Stimulated activated CD4-positive, alpha-beta T cell treated with anti-CD3 and anti-CD28 coated beads, Interleukin-1b, Interleukin-23, amount 100 ng/mL, for 24 hours (primary cell): ENCODE measurements around the gene TBC1D14.
A peak's percentile ranks its signal among the peaks of the same experiment; 100 is the strongest.
"Not testable (repeated sequence)": the region's sequence is repeated elsewhere in the genome, so short reads cannot be mapped to it uniquely, and the experiment has no call there.

Source experiments
- DNase-seq, 4 experiments: peaks; one replicate each; pipeline ENCODE4 v3.0.0-alpha.2; 2020; ENCODE audit warnings: low read depth in 4 of 4, low spot score in 1 of 4

Gene TBC1D14

DNA sequence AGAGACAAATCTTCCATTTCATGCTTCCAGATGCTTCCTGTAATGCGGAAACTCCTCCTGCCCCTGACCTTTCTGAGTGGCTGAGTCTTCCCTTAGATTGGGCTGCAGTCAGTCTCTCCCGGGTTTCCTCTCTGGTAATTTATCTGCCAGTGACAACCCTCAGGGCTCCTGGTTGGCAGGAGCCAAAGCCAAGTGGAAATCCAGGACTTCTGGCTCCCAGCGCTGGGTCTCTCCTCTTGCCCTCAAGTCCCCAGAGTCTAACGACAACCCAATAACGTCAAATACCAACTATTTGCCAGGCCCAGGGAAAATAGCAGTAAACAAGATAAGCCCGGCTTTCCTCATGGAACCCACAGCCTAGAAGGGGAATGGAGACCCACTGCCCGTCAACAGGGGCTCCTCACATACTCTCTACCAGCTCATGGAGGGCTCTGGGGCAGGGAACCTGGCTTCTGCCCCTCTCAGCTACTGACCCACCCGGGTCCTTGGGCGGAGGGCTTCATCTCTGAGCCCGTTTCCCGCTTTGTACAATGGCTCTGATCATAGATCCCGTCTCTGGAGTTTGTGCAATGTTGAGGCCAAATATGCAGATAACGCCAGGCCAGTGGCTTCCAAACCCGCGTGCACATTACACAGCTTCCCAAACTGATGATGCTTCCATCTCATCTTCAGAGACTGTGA lies 1.1 kb upstream of the TBC1D14 start:
- DNase-seq = no peak

DNA sequence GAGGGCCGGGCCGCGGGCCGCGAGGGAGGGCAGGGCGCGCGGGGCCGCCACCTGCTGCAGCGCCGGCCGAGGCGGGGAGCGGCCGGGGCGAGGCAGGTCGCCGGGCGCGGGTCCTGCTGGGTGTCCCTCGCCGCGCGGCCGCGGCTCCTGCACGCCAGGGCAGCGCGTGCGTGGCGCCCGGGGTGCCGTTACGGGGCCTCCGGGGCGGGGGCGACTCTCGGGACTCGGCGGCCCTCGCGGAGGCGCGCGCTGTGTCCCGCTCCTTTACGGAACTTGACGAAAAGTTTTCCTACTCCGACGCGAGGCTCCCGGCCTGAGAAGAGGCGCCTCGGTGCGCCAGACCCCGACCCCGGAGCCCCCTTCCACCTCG lies 329 bp downstream of the TBC1D14 start:
- DNase-seq = peak in 1 of 4 experiments; percentile 30

DNA sequence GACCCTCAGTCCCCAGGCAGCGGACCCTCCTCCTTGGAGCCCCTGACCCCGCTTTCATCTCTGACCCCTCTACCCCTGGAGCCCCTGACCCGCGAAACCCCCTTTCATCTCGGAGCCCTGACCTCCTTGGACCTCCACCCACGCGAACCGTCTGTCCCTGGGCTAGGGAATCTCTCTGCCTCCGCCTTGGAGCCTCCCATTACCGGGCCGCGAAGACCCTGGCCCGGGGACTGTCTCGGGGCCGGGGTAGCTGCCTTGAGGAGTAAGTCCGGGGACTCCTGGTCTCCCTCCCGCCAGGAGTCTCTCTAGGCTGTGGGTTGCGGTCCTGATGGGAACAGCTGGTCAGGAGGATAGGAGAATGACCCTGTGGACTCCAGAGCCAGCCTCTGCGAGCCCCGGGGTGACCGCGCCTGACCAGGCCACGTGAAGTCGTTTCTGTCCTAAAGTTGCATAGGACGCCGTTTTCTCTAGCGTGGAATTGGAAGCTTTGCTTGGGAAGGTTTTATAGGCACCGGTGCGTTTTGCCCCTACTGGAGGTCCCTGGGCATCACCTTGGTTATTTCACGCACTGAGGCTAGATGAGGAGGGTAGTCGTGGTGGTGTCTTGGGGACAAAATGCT lies 824 bp downstream of the TBC1D14 start:
- no peak for DNase-seq

DNA sequence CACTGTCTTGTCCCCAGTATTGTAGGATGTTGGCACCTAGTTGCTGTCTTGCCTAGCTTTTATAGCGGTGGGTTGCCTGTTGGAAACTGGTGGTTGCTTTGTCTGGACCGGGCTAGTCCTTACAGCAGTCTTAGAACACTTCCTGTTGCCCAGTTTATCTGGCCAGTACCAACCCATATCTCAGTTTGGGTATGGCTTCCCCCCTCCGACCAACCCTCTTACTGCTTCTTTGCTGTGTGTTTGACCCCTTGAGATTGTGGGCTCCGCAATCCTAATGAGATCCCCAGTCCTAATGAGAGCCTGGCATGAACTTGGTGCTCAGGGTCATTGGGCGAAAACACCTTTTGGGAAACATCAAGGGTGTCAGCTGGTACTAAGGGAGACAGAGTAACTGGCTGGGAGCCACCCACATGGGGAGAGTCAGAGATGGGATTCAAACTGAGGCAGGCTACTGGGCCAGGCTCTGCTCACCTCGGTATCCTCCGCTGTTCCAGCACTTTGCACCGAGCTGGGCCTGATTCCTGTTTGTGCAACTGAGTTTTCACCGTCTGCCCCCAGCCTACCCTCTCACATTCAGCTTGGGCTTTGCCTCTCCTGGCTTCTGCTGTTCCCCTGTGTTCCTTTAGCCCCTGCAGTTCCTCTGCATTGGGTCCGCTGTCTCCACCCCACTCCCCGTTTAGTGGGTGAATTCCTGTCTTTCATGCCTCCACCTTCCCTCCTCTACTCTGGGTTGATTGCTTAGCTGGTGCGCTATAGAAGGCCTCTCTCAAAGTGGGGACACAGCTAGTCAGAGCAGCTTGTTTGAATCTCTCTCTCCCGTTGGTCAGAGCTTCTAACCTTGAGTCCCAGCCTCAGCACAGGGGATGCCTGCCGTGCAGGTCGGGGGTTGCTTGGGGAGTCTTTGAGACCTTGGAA lies 1.6 kb downstream of the TBC1D14 start:
- DNase-seq = no peak

DNA sequence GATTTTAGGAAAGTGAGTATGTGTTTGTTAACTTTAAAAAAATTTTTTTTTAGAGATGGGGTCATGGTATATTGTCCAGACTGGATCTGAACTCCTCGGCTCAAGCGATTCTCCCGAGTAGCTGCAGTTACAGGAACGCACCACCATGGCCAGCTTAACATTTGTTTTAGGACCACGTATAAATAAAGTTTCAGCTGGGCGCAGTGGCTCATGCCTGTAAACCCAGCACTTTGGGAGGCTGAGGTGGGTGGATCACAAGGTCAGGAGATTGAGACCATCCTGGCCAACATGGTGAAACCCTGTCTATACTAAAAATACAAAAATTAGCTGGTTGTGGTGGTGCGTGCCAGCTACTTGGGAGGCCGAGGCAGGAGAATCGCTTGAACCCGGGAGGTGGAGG lies 2.3 kb downstream of the TBC1D14 start:
- DNase-seq = not testable (repeated sequence)

DNA sequence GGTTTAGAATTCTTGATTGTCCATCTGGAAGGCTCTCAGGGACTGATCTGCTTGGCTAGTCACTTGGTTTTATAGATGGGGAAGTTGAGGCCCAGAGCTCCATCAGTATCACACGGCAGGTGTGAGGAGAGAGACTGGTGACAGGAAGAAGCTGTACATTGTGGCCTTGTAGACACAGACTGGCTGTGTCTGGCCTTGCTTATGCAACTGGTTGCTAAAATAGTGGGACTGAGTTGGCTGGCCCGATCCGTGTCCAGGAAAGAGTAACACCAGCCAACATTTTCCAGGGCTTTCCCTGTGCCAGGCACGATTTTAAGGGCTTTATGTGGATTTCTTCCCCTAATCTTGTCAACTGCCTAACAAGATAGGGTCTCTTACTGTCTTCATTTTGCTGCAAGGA lies 2.8 kb downstream of the TBC1D14 start:
- DNase-seq = no peak

DNA sequence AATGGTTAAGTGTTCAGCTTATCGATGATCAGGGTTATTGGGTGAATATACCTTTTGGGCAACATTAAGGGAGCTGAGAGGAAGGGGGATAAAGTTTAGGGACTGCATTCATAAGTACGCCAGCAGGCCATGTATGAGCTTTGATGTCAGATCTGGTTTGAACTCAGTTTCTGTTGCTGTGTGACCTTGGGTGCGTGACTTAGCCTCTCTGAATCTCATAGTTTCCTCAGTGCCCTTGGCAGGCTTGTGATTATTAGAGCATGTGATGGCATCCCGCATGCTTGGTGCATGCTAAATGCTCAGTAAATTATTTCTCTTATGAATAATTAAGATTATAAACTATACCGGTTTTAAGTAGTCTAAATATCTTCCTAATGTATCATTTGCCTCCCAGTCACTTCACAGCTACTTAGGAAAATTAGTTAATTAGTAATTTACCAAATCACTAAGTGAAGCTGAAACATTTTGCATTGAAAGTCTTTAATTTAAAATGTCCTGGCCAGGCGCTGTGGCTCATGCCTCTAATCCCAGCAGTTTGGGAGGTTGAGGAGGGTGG lies 3.8 kb downstream of the TBC1D14 start:
- no peak for DNase-seq

DNA sequence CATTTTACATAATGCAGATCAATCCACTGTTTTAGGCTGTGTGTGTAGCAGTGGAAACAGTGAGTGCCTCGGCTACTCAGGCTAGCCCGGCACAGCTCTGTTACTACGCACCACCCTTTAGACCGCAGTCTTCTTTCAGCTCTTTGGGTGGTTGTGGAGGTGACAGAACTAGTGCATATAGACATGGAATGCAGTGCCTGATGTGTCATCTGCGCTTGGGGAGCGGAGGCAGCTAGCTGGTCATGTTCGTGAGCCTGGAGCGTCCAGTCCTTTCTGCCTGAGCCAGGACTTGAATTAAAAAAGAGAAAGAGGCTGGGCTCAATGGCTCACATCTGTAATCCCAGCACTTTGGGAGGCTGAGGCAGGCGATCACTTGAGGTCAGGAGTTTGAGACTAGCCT lies 4.8 kb downstream of the TBC1D14 start:
- no peak for DNase-seq

DNA sequence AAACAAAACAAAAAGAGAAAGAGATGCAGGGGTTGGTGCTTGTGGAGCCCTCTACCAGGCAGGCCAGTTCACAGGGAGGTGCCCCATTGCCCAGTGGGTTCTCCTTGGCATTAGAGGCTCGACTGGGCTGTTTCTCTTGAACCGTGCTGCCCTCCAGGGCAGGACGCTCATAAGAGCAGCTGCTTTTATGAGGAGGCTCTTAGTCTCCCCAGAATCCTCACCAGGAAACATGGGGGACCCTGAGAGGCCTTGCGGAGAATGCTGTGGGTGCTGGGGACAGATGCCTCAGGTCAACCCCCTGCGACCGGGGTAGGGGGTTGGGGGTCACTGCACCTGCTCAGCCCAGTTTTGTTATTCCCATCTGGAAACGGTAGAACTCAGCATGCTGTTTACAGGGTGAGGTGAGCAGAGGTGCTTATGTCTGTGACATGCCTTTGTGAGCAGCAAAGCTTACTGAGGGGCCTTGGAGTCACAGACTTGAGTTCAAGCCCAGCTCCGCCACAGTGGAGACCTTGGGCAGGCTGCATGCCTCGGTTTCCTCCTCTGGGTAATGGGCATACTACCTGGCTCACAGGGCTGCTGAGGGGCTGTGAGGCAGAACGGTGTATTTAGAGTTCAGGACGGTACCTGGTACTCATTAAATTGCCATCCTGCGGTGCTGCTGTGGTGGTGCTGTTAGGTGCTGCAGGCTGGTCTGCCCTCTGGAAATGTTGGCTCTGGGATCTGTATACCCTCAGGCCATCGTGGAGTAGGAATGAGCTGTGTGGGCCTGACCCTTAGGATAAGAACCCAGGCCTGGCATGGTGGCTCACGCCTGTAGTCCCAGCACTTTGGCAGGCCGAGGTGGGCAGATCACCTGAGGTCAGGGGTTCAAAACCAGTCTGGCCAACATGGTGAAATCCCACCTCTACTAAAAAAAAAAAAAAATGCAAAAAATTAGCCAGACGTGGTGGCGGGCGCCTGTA lies 5.7 kb downstream of the TBC1D14 start:
- no peak for DNase-seq

DNA sequence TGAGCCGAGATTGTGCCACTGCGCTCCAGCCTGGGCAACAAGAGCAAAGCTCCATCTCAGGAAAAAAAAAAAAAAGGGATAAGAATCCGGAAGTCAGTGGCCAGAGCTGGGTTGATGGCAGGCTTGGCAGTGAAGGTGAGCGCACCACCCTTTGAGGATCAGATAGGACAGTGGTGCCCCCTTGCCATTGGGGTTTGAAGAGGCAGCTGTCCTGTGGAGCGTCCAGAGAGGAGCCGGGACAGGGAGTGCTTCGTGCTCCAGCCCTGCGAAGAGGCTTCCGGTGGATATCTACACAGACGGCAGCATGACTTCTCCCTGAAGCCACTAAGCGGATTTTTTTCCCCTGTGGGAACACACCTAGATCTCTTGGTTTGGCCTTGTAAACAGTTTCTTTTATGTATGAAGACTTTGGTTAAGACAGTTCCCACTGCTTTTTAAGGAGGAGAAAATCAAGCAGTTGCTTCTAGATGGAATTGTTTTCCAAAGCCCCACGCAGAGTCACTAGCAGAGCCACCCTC lies 6.5 kb downstream of the TBC1D14 start:
- DNase-seq = no peak

DNA sequence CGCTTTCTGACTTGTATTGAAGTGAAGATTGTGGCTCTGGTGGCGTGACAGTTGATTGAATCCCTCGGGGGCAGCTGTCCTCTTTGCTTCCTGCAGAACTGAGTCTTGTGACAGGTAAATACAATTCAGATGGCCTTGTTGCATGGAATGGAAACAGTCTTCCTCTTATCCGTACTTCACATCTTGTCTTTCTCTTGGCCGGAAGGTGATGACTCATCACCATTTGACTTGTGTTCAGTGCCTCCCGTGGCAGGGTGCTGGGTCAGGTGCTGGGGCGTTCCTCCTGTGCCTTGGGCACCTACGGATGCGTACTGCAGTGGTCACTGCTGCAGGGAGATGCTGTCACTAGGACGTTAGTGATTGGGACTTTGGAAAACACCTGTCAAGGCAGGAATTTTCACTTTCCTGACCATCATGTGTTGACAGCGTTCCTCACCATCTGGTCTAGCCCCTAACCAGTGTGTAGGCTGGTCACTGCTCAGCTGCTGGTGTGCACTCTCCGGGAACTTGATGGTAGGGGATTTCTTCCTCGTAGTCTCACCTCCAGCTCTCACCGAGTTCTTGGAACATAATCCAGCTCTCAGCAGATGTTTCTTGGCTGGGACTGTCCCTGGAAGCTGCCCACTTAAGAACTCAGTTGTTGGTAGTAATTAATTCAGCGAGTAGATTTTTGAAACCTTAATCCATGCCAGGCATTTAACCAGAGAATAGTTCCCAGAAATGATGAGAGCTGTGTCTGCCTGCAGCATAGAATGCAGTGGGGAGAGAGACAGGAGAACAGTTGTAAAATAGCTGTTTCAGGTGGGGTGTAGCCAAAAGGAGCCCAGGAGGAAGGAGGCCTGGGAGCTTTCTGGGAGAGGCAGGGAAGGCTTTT lies 7.2 kb downstream of the TBC1D14 start:
- peak in 2 of 4 experiments; percentile 30 to 41 for DNase-seq

DNA sequence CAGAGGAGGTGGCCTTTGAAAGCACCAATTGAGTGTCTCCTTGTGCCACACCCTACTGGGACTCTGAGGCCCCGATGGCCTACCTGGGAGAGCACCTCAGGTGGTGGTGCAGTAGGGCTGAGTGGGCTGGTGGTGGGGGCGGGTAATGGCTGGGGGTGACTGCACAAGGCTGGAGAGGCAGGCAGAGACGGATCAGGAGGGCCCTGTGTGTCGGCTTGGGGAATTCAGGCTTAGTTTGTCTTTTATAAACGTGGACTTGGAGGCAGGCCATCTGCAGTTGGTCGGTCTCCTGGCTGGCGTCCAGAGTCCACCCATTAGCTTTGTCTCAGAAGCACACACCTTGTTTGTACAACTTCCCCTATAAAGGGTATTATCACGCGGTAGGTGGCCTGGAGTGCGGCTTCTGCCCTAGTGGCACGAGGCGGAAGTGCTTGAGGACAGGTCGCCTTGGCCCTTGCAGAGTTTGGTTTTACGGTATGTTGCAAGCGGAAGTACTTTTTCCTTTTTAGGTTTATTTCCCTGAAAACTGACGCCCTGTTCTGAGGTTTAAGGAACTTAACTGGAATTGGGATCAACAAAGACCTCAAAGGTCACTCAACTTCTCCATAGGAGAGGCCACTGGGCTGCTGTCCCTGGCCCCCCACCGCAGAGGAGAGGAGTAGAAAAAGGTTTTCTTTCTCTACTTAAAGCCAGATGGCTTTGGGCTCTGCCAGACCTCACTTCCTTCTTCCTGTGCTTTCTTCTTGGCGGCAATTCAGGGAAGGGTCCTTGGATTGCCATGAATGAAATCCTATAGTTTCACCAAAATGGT lies 8.0 kb downstream of the TBC1D14 start:
- DNase-seq = no peak

DNA sequence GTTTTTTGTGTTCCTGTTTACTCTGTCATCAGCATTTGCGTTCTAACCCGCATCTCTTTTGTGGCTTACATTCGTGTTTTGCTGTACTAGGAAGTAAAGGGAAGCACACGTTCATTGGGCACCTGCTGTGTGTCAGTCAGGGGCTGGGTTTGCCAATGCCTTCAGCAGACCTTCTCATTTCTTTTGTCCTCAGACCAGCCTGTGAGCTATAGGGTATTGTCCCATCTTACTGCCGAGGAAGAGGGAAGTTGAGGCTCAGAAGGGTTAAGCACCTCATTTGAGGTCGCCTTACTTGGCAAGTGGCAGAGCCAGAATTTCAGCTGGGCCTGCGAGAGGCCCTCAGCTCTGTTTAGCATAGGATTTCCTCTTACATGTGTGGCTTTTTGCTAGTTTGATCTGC lies 8.7 kb downstream of the TBC1D14 start:
- DNase-seq = no peak

DNA sequence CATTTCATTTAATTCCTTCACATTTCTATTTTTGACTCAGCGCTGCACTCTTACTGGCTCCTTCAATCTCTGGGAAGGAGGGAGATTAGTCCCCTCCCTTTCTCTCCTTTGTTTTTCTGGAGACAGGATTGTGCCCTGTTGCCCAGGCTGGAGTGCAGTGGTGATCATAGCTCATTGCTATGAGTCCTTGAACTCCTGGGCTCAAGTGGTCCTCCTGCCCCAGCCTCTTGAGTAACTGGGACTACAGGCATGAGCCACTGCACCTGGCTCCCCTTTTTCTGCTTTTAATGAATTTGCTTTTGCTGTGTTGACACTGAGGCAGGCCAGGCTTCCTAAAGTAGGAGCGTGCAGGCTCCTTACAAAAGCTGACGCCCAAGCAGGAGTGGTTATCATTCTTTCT lies 10.5 kb downstream of the TBC1D14 start:
- no peak for DNase-seq

DNA sequence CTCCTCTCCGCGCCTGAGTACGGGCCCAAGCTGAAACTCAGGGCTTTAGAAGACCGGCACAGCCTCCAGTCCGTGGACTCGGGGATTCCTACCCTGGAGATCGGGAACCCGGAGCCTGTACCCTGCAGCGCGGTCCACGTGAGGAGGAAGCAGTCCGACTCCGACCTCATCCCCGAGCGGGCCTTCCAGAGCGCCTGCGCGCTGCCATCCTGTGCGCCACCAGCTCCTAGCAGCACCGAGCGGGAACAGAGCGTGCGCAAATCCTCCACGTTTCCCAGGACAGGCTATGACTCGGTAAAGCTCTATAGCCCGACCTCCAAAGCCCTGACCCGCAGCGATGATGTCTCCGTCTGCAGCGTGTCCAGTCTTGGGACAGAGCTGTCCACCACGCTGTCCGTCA lies 13.9 kb downstream of the TBC1D14 start:
- no peak for DNase-seq

DNA sequence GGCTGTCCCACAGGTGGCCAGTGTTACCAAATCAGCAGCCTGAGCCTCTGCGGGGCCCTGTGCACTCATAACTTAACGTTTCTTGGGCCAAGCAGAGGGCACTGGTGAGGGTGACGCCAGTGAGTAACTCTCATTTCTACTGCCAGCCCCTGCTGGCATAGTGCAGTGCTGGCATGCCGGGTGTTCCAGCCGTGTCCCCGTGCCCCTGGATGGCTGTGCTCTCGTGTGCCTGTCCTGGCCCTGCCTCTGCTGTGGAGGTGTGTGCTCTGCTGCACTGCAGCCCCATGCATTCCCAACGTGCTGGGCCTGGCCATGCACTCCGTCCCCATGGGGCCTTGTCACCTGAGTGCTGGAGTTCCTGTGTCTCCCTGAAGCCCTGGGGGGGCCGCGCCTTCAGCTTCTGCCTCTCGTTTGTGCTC lies 14.7 kb downstream of the TBC1D14 start:
- no peak for DNase-seq

DNA sequence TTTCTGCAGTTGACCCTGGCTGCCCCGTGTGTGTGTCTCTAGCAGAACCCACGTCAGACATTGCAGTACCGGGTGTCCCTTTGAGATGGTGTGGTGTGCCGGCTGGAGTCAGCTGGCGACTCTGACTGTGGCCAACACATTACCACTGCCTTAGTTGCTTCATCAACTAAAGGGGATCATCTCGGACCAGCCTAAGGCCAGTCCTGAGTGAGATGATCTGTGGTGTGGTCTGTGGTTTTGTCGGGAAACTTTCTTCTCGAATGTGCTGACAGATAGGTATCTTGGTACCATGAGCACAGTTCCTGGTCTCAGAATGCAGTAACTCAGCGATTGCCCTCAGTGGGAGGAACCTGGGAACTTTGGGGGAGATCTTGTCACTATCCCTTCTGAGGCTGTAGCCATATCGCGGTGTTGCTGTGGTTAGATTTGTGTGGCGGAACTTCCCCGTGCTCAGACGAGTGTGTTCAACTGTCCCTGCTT lies 15.8 kb downstream of the TBC1D14 start:
- no peak for DNase-seq

DNA sequence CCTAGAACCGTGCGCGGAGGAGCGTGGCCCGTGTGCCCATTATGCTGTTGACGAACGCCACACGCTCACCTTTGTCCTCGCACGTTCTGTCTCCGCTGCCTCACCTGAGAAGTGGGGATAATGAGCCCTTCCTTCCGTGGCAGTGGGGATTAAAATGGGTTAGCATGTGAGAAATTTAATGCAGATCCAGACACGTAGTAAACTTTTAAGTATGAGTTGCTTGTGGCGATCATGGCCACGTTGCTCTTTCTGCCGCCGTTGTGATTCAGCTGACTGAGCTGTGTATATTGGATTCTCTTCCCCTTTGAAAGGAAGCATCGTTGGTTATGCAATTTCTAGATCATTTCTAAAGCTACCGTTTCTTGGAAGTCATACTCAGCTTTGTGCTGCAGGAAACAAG lies 16.5 kb downstream of the TBC1D14 start:
- DNase-seq = no peak
